ENCODE data around the gene NAGS.

DNA sequence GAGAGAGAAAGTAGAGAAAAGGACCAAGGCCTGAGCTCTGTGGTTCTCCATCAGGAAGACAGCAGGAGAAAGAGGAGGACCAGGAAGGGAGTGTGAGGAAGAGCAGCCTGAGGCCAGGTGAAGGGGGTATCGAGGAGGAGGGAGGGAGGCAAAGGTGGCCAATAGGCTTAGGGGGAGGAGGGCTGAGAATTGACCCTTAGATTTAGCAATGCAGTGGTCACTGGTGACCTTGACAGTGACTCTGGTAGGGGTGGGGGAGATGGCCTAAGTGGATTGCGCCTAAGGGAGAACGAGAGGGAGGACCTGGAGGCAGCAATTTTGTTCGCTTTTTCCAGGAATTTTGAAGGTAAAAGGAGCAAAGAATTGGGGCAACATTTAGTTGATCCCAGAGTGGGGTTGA is 5.4 kb upstream of the NAGS start:
- TF ChIP-seq, protein P1, sequence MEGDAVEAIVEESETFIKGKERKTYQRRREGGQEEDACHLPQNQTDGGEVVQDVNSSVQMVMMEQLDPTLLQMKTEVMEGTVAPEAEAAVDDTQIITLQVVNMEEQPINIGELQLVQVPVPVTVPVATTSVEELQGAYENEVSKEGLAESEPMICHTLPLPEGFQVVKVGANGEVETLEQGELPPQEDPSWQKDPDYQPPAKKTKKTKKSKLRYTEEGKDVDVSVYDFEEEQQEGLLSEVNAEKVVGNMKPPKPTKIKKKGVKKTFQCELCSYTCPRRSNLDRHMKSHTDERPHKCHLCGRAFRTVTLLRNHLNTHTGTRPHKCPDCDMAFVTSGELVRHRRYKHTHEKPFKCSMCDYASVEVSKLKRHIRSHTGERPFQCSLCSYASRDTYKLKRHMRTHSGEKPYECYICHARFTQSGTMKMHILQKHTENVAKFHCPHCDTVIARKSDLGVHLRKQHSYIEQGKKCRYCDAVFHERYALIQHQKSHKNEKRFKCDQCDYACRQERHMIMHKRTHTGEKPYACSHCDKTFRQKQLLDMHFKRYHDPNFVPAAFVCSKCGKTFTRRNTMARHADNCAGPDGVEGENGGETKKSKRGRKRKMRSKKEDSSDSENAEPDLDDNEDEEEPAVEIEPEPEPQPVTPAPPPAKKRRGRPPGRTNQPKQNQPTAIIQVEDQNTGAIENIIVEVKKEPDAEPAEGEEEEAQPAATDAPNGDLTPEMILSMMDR (optimal IDR thresholded peaks at IDR 0.05 in 1 of 3, IDR thresholded peaks at IDR 0.05 in 1 of 3, conservative IDR thresholded peaks at IDR 0.05 in 1 of 3; ENCODE audit: extremely low read depth in 1 of 3, insufficient read depth in 2 of 3, low read length in 3 of 3), result no peak
- no peak for TF ChIP-seq EZH2 (IDR thresholded peaks at IDR 0.05; ENCODE audit: low read length)
